Mucosa of stomach (tissue), 1 donor: ENCODE data around the gene SUN5.

ENCODE experiments used
- H3K27me3 ChIP-seq: one replicate; pipeline ENCODE4 v1.7.0; 2013; ENCODE audit warnings: mild to moderate bottlenecking, low read length; ENCODE audit not compliant: control insufficient read depth, insufficient read depth
- H3K36me3 ChIP-seq: one replicate; pipeline ENCODE4 v1.7.0; 2013; ENCODE audit warnings: low read length; ENCODE audit not compliant: control insufficient read depth, insufficient read depth
- H3K4me1 ChIP-seq: one replicate; pipeline ENCODE4 v1.7.0; 2013; ENCODE audit warnings: mild to moderate bottlenecking, low read length; ENCODE audit not compliant: control insufficient read depth, insufficient read depth
- H3K4me3 ChIP-seq: one replicate; pipeline ENCODE4 v1.7.0; 2013; ENCODE audit warnings: low read length
- H3K9ac ChIP-seq: one replicate; pipeline ENCODE4 v1.7.0; 2013; ENCODE audit warnings: mild to moderate bottlenecking, low read length, moderate library complexity
- H3K9me3 ChIP-seq: one replicate; pipeline ENCODE4 v1.7.0; 2013; ENCODE audit warnings: mild to moderate bottlenecking, low read length, moderate library complexity; ENCODE audit not compliant: control insufficient read depth
- donor health status: Pancreatic carcinoma.

Gene SUN5

DNA sequence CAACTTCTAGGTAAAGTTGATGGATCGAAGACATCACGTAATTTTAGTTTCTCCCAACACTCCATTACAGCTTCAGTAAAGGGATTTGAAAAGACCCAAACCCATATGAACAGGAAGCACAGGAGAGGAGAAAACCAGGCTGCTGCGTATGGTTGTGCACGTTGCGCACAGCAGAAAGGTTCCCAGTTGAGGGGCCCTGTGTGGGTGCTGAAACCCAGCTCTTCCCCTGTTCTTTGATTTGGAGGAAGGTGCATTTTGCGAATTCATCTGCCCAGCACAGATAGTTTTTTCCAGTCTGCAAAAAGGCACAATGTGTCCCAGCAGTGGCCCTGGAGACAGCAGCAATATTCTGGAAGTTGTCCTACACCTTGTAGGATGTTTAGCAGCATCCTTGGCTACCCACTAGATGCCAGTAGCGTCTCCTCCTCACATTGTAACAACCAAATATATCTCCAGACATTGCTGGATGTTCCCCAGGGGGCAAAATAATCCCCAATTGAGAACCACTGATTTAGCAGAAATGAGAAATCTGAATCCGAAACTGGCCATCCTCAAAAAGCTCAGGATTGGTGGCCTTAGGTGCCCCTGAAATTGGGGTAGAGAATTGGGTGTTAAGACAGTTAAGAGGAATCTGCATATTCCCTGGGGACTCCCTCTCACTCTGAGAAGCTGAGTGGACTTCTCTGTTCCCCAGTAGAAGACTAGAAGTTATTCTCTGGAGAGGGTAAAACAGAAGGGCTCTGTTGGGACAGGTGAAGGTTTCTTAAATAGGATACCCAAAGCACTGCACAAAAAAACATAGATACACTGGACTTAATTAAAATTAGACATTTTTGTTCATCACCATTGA, 12.2 kb downstream of the SUN5 start:
- no peaks in the 10 kb centered on the region for H3K4me1 ChIP-seq
- no peak overlapping the region for H3K9ac ChIP-seq
- no peaks in the 10 kb centered on the region for H3K9me3 ChIP-seq
- peaks cover 3% of the 10 kb centered on the region for H3K27me3 ChIP-seq
- no peaks in the 10 kb centered on the region for H3K36me3 ChIP-seq
- no peak overlapping the region for H3K4me3 ChIP-seq

DNA sequence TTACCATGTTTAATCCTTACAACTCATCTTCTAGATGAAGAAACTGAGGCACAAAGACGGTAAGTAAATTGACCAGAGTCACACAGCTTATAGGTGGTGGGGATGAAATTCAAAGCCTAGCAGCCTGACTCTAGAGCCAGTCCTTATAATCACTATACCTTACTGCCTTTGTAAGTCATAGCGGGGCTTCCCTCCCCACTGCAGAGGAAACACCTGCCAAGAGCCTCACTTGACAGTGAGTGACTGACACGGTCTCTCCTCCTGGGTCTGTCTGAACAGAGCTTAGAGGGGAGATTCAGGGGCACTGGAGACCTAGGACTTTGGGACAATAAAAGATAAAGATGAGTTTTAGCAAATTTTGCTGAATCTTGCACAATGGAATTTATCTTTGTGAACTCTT, 12.8 kb downstream of the SUN5 start:
- H3K27me3 ChIP-seq: peaks cover 3% of the 10 kb centered on the region
- H3K36me3 ChIP-seq: no peaks in the 10 kb centered on the region

GRCh38 chr20:32990426-32990825, 13.8 kb downstream of the SUN5 start:
- Histone ChIP-seq H3K9me3 (no peaks in the 10 kb centered on the region), H3K4me3 (no peak overlapping the region), H3K4me1 (no peaks in the 10 kb centered on the region), H3K36me3 (no peaks in the 10 kb centered on the region), H3K9ac (no peak overlapping the region), H3K27me3 (peaks cover 3% of the 10 kb centered on the region)

More for the DNA sequence above, 12.8 kb downstream of the SUN5 start:
- Histone ChIP-seq H3K4me1 (no peaks in the 10 kb centered on the region), H3K4me3 (no peak overlapping the region), H3K9me3 (no peaks in the 10 kb centered on the region), H3K9ac (no peak overlapping the region)

GRCh38 chr20:32989507-32990283, 14.5 kb downstream of the SUN5 start:
- Histone ChIP-seq H3K4me3 (no peak overlapping the region), H3K9me3 (no peaks in the 10 kb centered on the region), H3K36me3 (no peaks in the 10 kb centered on the region), H3K9ac (no peak overlapping the region), H3K27me3 (peaks cover 3% of the 10 kb centered on the region), H3K4me1 (no peaks in the 10 kb centered on the region)

DNA sequence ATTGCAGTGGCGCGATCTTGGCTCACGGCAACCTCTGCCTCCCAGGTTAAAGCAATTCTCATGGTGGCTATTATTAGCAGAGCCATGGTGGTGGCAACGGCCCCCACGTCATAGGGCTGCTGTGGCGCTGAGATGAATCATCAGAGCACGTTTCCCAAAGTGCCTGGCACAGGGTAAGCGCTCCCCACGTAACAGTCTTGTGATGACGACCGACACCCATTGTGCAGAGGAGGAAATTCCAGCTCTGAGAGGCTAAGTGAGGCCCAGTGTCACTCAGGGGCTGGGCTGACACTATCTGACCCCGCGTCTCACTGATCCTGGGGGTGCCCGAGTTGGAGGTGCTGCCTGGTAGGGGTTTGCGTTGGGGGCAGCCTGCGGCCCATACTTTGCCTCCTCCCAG, 16.2 kb downstream of the SUN5 start:
- peaks cover 3% of the 10 kb centered on the region for H3K27me3 ChIP-seq
- H3K9ac ChIP-seq: no peak overlapping the region
- no peak overlapping the region for H3K4me3 ChIP-seq
- no peaks in the 10 kb centered on the region for H3K4me1 ChIP-seq
- H3K9me3 ChIP-seq: no peaks in the 10 kb centered on the region
- H3K36me3 ChIP-seq: no peaks in the 10 kb centered on the region

- H3K36me3 ChIP-seq: no peaks in the 10 kb centered on the region
- H3K9me3 ChIP-seq: no peaks in the 10 kb centered on the region
- peaks cover 3% of the 10 kb centered on the region for H3K27me3 ChIP-seq
- H3K4me3 ChIP-seq: no peak overlapping the region
- H3K4me1 ChIP-seq: no peaks in the 10 kb centered on the region
- H3K9ac ChIP-seq: no peak overlapping the region
These were observed 17.0 kb downstream of the SUN5 start for GRCh38 chr20:32987044-32987825.

DNA sequence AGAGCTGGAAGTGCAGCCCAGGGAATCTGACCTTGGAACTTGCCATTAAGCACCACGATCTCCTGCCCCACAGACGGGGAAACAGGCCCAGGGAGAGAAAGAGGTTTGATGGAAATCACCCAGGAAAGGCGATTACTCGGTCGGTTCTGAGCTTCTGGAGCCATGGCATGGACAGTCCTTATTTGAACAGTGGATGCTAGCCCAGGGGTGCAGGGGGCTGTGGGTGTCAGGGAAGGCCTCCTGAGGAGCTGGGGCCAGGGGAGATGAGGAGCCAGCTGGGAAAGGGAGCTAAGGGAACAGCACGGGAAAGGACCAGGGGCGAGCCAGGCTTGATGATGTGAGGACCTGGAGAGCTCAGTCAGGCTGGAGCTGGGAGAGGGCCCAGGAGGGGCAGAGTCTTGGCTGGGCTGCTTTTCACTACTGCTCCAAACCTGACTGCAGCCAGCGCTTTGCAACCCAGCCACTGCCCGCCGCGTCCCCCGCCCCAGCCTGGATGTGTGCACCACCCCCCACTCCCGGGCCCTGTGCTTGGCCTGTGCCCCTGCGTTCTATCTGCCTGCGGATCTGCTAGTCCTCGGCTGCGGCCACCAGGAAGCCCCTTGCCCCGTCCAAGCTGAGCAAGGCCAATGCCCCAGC, 17.8 kb downstream of the SUN5 start:
- H3K9ac ChIP-seq: no peak overlapping the region
- H3K9me3 ChIP-seq: no peaks in the 10 kb centered on the region
- H3K36me3 ChIP-seq: no peaks in the 10 kb centered on the region
- H3K27me3 ChIP-seq: peaks cover 3% of the 10 kb centered on the region
- no peak overlapping the region for H3K4me3 ChIP-seq
- no peaks in the 10 kb centered on the region for H3K4me1 ChIP-seq

DNA sequence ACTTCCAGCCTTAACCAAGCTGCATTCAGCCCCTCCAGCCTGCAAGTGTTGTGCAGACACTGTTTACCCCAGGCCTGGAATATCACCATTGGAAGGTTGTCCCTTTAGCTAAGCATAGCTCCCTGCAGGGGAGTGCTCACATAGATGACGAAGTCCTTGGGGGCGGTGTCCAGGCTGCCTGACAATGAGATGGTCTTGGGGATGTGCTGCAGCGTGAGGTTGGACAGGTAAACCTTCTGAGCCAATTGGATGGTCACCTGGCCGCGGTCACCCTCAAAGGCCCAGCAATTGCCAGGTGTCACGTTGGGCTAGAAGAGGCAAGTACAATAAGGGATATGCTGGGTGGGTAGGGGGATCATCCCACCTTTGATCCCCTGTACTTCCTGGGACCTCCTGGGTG, 18.6 kb downstream of the SUN5 start:
- Histone ChIP-seq H3K4me1 (no peaks in the 10 kb centered on the region), H3K27me3 (peaks cover 3% of the 10 kb centered on the region), H3K9me3 (no peaks in the 10 kb centered on the region), H3K4me3 (no peak overlapping the region), H3K9ac (no peak overlapping the region), H3K36me3 (no peaks in the 10 kb centered on the region)

DNA sequence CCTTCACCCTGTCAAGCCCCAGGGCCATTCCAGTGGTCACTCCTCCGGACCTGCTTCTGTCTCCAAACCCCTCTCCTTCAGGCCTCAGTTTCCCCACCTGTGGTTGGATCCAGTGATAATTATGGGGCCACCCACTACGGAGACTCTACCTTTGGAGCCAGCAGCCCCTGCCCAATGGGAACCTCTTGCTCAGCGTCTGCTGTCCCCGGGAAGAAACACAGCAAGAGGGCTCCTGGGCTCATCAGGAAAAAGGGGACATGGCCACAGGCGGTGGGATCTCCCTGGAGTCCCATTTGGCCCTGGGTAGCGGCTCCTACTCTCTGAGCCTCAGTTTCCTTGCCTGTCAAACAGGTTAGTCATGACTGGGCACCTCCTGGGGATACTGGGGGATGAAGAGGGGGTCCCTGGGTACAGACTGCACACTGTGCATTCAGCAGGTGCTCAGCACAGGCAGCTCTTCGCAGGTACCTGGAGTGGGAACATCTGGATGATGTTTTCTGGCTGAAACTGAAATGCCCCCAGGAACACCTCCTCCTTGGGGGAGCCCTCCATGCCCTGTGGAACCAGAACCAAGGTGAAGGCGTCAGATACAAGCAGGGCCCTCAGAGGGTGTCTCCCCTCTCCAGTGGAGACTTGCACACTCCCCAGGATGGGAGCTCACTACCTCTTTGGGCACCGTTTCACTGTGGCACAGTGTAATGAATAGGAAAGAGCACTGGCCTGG, 19.4 kb downstream of the SUN5 start:
- no peak overlapping the region for H3K9ac ChIP-seq
- no peaks in the 10 kb centered on the region for H3K4me1 ChIP-seq
- H3K36me3 ChIP-seq: no peaks in the 10 kb centered on the region

DNA sequence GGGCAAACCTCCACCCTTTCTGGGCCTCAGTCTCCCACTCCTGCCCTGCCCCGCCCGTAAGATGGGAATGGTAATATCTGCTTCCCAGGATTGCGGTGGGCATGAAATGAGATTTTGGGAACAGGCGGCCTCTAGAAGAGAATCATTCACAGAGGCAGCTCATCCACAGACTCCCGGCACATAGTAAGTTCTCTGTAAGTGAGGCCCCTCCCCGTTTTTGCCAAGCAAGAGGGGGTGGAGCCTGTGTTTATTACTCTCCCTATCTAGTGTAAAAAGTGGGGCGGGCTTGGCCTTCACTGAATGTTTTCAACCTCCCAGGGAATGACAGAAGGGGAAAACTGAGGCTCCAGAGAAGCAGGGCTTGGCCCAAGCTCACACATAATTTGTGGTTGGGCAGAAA, 20.0 kb downstream of the SUN5 start:
- H3K4me1 ChIP-seq: no peaks in the 10 kb centered on the region
- no peaks in the 10 kb centered on the region for H3K27me3 ChIP-seq
- no peak overlapping the region for H3K4me3 ChIP-seq
- no peak overlapping the region for H3K9ac ChIP-seq
- H3K36me3 ChIP-seq: no peaks in the 10 kb centered on the region
- H3K9me3 ChIP-seq: no peaks in the 10 kb centered on the region

More for the DNA sequence above, 19.4 kb downstream of the SUN5 start:
- no peak overlapping the region for H3K4me3 ChIP-seq
- no peaks in the 10 kb centered on the region for H3K9me3 ChIP-seq
- no peaks in the 10 kb centered on the region for H3K27me3 ChIP-seq

DNA sequence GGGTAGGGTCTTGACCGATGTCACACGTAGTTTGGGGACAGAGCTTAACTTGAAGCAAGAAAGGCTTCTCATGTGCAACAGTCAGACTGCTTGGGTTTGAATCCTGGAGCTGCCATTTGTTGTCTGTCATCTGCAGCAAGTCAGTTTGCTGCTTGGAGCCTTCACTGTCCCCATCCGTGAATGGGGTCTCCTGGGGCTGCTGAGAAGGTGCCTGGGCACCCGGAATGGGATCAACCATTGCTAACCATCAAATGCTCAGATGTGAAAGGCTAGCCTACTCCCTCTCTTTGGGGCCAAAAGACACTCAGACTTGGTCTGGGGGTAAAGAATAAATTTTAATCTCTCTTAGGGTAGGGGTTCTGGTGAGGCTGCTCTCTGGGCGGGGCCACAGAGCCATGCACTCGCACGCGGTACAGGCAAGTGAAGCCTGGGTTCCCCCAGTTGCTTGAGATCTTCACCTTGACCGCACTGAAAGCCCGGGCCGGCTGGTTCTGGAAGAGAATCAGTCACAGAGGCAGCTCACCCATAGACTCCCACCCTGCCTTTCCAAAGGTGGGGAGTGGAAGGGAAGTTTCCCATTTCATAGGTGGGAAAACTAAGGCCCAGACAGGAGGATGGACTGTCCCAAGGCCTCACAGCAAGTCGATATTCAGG, 20.6 kb downstream of the SUN5 start:
- Histone ChIP-seq H3K27me3 (no peaks in the 10 kb centered on the region), H3K4me3 (no peak overlapping the region), H3K36me3 (no peaks in the 10 kb centered on the region), H3K9me3 (no peaks in the 10 kb centered on the region), H3K9ac (no peak overlapping the region), H3K4me1 (no peaks in the 10 kb centered on the region)
